SKM-1 (cell line): ENCODE data around the gene COL4A3.
A peak's percentile ranks its signal among the peaks of the same experiment; 100 is the strongest.
"Not testable (repeated sequence)": the region's sequence is repeated elsewhere in the genome, so short reads cannot be mapped to it uniquely, and the experiment has no call there.

ENCODE experiments used
- DNase-seq: peaks from one replicate; lab custom pipeline; 2025; ENCODE audit not compliant: unreplicated experiment; lab: John Stamatoyannopoulos, UW

The COL4A3 gene

DNA sequence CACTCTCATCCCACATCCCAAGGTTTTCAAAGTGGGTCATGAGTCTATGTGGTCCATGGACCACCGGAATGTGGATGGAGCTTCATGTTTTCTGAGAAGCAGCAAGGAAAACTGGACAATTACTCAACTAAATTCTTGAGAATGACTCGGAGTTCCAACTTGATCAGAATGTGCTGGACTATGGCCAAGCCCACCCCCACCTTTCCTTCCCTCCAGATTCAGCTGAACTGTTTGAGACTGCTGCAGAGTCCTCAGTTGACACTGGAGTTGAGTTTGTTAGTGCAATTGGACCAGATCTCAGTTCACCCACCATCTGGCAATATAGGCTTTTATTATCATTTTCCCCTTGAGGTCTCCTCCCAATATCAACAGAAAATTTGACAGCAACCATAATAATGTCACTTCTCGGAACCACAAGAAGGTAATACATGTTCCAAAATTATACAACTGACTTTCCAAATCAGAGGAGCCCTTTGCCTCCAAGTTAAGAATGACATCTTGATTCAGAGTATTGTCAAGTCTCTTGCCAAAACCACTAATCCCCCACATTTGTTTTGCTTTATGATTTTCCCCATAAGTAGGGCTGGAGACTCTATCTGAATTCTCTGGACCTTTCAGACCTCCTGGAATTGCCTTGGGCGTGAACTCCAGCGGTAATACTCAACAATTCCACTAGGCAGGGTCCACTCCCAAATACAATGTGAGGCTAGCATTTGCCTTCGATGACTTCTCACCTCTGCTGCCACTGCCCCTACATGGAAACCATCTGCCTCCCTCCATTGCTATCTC, 9.2 kb upstream of the COL4A3 start:
- DNase-seq: no peak

DNA sequence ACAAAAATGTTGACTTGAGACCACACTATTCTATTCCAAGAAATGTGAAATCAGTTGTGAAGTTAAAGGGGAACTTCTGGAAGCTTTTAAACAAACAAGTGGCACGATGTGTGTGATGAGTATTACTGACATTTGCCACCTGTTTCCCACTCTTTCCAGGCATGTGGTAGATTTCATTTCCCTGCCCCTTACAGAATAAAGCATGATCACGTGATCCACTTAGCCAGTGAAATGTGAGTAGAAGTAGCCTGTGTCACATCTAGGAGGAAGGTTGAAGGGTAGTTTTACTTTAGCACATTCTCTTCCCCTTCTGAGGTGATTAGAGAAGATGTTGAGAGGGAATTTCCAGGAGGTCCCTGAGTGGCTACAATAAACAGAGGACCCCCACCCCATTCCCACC, 4.3 kb upstream of the COL4A3 start:
- no peak for DNase-seq

DNA sequence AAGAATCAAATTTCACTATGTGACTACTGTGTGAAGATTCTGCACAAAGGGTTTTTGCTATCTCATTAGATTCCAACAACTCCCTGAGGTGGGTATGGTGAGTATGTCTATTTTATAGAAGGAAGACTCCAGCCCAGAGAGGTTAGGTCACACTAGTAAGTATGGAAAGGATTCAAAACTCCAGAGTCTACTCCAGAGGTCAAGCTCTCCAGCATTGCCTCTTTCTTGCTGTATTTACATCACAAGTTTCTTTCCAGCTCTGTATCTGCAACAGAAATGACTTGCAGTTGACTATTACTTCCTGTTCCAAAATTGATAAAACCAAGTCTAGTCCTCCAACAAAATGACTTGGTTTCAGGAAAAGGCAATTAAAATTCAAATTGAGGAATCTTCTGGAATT, 2.5 kb upstream of the COL4A3 start:
- DNase-seq: no peak

DNA sequence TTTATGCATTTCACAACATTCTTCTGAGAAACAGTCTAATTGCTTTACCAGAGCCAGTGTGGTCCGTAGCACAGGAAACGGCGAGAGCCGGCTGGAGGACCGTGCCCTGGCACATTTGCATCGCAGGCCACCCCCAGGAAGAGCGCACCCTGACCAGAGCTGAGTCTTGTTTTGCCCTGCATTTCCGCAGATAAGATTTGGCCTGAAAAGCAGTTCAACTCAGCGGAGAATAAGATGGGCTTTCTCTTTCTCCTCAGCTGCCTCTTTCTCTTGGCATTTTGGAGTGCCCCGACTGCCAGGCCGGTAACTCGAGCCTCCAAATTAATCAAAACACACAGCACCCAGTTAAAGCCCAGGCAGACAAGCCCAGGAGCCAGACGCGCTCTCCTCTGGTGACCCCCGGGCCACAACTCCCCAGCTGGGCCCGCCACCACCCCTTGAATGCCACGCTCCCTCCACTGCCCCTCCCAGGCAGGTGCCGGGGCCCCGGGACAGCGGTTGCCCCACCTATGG, 883 bp upstream of the COL4A3 start:
- DNase-seq: no peak

DNA sequence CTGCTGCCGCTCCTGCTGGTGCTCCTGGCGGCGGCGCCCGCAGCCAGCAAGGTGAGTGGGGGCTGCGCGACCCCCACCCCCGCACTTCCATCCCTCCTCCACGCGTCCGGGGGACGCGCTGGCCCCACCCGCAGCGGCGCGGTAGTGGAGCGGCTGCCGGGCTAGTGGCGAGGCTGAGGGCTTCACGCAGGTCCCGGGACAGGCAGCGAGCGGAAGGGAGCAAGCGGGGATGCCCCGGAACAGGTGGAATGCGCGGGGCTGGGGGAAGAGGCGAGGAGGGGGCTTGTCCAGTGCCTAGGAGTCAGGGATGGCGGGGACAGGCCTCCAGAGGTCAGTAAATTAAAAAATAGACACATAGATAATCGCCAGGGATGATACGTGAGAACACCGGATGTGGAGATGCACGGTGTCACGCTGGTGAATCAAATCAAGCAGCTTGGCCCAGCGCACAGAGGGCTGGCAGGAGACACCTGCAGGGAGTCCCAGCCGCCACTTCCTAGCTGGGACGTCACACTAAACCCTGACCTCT, 403 bp downstream of the COL4A3 start:
- DNase-seq: no peak

DNA sequence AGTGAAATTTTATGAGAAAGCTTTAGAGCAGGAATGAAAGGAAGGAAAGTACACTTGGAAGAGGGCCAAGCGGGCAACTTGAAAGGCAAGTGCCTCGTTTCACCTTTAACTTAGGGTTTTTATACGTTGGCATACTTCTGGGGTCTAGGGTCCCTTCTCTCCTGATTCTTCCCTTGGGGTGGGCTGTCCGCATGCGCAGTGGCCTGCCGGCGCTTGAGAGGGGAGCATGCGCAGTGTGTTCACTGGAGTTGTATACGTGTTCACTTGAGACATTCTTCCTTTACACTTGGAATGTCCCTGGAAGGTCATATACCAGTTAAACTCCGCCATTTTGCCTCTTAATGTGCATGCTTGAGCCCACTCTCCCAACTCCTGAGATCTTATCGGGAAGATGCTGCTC, 7.4 kb downstream of the COL4A3 start:
- not testable (repeated sequence) for DNase-seq

DNA sequence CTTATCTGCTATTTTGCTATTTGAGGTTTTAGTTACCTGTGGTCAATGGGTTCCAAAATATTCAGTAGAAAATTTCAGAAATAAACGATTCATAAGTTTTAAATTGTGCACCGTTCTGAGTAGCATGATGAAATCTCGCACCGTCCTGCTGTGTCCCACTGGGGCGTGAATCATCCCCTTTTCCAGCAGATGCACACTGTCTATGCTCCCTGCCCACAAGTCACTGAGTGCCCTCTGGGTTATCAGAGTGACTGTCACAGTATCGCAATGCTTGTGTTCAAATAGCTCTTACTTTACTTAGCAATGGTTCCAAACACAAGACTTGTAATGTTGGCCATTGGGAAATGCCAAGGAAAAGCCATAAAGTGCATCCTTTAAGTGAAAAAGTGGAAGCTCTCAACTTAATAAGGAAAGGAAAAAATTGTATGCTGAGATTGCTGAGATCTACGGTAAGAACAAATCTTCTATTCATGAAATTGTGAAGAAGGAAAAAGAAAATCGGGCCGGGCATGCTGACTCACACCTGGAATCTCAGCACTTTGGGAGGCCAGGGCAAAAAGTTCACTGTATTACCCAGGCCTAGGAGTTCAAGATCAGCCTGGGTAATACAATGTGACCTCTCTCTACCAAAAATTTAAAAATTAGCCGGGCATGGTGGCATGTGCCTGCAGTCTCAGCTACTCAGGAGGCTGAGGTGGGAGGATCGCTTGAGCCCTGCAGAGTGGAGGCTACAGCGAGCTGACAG, 13.3 kb downstream of the COL4A3 start:
- DNase-seq: no peak

DNA sequence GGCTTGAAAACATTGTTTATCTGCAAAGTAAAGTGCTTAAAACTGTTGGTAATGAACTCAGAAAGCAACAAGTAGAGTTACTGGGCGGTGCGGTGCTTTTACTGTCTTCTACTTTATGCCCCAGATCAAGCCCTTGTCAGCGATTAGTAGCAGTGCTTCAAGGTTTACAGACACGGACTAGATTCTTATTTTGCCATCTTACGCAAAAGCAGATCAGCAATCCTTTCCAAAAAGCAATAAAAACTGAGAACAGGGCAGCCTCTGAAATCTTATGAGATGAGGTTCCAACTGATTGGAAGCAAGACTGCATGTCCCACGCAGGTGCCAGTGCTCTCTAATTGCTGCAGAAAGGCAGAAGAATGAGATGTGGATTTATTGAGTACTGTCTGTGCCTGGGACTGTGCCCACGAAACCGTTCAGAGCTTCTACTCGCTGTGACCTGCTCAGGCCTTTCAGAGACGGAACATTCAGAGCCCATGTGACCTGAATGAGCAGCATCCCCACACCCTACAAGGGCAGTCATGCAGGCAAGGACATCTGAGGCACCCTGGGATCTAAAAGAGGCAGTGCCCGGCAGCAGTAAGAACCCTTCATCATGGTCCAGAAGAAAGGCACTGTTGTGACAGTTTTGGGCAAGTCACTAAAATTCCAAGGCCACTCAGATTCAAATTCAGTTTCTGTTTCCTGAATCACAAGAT, 15.7 kb downstream of the COL4A3 start:
- DNase-seq: no peak

DNA sequence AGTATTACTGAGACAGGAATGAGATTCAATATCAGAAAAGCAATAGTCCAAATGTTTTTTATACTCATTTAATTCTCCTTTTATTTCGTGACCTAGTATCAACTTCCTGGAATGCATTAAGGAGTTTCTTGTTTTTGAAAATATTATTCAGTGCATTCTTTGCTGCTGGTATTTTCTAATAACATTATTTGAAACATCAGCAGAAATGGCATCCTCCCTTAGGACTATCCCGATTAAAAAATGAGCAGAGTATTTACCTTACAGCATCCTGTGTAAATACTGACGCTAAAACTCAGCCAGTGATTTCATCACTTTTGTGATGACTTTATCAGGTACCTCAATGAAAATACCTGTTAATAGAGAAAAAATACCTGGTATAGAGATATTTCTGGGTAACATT, 16.3 kb downstream of the COL4A3 start:
- DNase-seq: no peak

DNA sequence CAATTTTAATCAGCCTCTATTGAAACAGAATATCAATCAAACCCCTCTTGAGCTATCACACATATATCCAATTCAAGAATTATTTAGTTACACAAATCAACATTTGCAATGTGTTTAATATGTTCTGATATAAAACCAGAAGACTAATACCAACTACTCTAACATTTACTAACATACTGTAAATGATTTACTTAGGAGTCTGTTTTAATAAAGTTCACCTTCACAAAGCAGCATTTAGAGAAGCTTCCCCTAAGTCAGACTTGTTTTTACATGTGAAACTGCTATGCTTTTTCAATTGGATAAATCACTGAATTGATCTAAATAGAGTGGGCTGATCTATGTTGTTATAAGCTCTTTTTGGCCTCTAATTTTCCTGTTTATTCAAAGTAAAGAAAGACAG, 18.3 kb downstream of the COL4A3 start:
- no peak for DNase-seq

DNA sequence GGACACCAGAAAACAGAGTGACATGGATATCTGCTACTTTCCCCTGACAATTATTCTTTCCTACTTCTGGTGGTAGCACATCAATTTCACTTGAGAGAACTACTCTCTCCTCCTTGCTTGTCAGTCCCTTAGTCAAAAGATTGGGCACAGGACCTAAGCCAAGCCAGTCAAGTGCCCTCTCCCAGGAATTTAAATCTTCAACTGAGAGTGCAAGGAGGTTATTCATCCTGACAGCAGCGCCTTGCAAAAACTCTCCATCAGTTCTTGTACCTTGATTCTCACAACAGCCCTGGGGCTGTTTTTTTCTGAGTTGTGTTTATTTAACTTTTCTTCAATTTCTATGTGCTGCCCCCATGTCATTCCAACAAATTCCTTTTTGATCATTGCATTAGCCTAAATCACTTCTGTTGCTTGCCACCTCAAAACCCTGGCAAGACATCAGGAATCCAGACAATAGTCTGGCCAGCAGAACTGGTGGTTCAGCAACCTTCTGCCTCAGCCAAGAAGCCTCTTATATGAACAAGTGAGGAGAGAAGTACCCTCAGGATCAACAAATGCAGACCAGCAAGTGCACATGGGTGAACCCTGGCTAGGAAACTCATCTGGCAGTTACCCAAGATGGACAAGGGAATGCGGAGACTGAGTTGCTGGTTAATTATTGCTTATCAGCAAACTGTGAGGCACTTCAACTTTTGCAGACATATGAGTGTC, 19.4 kb downstream of the COL4A3 start:
- no peak for DNase-seq

DNA sequence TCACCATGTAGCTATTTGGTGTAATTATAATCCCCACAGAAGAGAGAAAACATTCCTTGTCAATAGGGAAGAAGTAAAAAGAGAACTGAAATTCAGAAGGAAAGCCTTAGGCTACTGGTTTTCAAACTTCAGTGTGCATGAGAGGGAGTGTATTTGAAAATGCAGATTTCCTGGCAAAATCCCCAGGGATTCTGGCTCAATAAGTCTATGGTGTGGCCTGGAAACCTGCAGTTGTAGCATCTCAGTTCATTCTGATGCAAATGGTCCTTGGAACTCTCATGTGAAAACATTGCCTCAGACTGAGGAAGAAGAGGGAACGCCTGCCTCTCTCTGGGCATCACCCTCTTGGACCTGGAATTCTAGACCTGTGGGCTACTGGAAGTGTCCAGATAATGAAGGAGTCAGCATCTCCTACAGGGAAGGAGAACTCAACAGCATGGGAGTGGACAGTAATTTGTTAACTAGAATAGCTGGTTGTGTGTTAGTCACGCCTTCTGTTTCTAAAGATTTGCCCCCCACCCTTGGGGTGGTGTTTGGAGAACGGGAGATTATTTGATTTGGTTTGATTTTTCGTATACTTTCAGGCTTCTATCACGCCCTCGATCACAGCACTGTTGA, 21.3 kb downstream of the COL4A3 start:
- DNase-seq: no peak

DNA sequence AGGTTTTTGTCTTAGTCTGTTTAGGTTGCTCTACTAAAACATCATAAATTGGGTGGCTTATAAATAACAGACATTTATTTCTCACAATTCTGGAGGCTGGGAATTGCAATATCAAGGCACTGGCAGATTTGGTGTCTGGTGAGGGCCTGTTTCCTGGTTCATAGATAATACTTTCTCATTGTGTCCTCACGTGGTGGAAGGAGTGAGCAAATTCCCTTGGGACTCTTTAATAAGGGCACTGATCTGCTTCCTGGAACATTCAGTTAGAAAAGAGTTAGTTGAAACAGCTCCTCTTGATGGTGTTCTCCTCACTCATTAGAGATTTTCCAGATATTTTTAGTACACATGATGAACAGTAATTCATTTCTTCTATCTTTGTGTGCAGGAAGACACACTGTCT, 22.3 kb downstream of the COL4A3 start:
- no peak for DNase-seq

DNA sequence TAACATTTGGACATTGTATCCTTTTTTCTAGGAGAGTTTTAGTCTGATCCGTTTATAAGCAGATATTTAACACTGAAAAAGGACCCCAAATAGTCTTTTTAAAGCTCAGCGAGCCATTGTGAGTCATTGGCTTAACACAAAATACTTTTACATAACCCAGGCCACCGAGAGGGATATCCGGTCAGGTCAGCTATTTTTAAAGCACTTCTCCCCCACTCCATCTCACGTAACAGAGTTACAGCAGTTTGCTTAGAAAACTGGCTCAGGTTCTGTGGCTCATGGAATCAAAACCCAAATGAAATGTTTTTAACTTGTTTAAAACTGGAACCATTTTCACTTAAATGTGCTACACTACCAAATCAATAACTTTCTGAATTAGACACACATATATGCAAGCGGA, 23.9 kb downstream of the COL4A3 start:
- peak; percentile 28 for DNase-seq

DNA sequence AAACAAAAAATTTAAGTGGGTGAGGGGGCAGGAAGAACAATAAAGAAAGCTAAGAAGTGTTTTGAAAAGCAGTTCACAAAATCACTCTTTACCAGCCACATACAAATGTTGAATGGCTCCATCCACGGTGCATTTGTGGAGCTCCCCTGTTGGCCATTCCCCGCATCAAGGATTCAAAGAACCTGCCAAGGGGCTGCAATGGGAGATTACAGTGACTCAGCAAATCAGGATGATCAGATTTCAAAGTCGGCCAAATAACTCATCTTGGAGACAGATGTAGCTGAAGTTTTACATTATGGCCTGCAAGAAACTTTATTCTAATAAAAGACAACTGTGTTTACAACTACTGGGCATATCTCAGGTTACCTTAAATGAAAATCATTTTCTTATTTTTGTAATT, 26.9 kb downstream of the COL4A3 start:
- DNase-seq: no peak

DNA sequence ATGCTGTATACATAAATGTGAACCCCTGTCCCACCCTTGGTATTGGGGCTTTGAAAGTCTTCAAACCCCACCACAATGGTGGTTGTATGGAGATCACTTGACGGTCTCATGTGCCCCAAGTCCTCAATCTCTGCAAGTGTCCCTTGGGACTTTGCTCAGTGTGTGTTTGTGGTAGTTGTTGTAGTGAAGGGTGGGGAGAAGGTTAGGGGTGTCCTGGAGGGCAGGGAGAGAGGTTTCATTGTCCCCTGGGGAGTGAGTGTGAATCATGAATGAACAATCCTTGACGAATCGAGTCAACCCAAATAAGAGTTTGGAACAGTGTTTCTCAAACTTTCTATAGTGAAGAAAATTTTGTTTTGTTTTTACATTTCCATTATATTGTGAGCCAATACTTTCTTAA, 28.1 kb downstream of the COL4A3 start:
- no peak for DNase-seq

DNA sequence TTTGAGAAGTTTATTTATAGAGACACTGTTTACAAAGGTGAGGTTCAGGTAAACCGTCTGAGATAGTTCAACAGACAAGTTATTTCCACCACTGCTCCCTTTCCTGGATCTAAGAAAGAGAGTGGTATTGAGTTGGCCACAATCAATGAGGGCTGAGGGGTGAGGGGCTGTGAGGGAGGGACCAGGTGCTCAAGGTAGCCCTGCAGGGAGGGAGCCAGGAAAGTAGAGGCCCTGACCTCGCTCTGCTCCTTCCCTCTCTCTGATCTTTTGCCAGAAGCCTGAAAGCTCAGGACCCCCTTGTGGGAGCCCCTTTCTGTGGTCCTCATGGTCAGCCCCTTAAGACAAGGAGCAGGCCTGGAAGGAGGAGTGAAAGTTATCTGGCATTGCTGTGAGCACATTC, 29.8 kb downstream of the COL4A3 start:
- DNase-seq: no peak

DNA sequence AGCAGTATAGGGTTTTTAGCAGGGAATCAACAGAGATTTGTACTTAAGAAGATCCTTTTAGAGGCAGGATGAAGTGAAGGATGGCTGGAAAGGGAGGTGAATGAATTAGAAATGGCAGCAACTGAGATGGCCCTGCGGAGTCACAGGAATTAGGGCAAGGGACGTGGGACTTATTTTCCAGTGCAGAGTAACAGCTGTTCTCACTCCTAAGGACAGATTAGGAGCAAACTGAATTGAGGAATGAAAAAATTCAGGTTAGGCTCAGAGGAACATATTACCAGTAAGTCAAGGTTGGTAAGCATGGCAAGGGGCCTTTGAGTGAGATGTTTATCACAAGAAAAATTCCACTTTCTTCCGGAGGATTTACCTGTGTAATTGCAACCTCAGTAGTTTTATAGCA, 34.4 kb downstream of the COL4A3 start:
- DNase-seq: no peak

DNA sequence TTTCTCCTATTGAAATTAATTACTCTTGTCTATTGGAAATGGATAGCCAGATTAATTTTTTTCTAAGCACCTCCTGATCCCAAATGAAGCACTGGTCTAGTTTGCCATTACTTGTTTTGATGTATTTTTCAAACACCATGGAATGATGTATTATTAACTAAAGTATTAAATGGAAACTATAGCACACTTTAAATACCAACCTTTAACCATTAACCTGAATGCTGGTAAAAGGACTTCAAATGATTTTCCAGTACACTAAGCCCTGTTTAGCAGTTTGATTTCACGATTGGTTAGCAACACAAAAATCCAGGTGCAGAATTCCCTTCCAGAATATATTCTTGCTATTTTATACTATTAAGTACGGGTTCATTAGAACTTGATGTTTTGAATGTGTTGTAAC, 37.3 kb downstream of the COL4A3 start:
- DNase-seq: no peak

DNA sequence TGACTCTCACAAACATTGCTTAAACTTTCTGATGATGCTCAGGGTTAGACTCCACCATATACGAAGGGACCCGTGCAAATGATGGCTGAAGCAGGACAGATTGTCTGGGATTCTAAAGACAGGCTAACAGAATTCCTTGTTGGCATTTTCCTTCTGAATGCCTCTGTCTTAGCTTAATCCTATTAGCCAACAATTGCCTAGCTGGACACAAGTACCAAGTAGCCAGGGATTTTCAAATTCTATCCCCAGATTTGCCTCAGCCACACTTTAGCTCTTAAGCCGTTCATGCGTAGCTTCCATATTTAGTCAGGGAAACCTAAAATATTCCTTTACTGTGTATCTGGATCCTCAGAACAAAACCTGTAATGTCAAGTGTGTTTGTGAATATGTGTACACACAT, 40.0 kb downstream of the COL4A3 start:
- DNase-seq: no peak

DNA sequence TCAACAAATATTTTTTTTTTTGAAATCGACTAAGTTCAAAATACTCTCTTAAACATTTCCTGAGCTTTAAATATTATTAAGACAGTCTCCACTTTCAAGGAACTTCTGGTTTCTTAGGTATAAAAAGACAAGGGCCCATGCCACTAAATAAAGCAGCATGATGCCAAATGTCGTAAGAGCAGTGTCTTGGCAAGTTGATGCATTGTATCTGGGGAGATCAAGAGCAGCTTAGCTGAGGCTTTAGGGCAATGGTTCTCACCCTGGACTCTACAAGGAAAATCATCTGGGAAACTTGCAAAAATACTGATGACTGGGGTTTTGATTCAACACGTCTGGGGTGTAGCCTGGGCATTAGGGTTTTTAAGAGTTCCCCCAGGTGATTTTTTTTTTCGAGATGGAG, 41.3 kb downstream of the COL4A3 start:
- no peak for DNase-seq
